ENCODE results near the gene TPRN. TPM values are rescaled to one million over a fixed set of nuclear protein-coding genes. Genes with fewer than 3 reads are reported as not detected.

TPRN gene
- total RNA-seq, 1 donor from 2014 or later = 19.7 TPM

- H3K4me1 Mint-ChIP-seq (ENCODE audit: low read depth) = peaks cover 14% of the 10 kb centered on the region
- H3K9me3 Mint-ChIP-seq (ENCODE audit: low read depth) = no peaks in the 10 kb centered on the region
- TF ChIP-seq, protein P1, sequence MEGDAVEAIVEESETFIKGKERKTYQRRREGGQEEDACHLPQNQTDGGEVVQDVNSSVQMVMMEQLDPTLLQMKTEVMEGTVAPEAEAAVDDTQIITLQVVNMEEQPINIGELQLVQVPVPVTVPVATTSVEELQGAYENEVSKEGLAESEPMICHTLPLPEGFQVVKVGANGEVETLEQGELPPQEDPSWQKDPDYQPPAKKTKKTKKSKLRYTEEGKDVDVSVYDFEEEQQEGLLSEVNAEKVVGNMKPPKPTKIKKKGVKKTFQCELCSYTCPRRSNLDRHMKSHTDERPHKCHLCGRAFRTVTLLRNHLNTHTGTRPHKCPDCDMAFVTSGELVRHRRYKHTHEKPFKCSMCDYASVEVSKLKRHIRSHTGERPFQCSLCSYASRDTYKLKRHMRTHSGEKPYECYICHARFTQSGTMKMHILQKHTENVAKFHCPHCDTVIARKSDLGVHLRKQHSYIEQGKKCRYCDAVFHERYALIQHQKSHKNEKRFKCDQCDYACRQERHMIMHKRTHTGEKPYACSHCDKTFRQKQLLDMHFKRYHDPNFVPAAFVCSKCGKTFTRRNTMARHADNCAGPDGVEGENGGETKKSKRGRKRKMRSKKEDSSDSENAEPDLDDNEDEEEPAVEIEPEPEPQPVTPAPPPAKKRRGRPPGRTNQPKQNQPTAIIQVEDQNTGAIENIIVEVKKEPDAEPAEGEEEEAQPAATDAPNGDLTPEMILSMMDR (IDR thresholded peaks at IDR 0.05) = no peak
- no peaks in the 10 kb centered on the region for H3K27me3 Mint-ChIP-seq (ENCODE audit: low read depth)
- H3K4me3 Mint-ChIP-seq (ENCODE audit: unreplicated experiment) = peak overlapping the region; percentile 2
- H3K36me3 Mint-ChIP-seq (ENCODE audit: low read depth) = peaks cover under 1% of the 10 kb centered on the region
- no peak for DNase-seq (ENCODE audit: low spot score)
- no peak overlapping the region for H3K27ac Mint-ChIP-seq (ENCODE audit: unreplicated experiment)
These were observed 20.0 kb upstream of the TPRN start for GRCh38 chr9:137220317-137221094.

DNA sequence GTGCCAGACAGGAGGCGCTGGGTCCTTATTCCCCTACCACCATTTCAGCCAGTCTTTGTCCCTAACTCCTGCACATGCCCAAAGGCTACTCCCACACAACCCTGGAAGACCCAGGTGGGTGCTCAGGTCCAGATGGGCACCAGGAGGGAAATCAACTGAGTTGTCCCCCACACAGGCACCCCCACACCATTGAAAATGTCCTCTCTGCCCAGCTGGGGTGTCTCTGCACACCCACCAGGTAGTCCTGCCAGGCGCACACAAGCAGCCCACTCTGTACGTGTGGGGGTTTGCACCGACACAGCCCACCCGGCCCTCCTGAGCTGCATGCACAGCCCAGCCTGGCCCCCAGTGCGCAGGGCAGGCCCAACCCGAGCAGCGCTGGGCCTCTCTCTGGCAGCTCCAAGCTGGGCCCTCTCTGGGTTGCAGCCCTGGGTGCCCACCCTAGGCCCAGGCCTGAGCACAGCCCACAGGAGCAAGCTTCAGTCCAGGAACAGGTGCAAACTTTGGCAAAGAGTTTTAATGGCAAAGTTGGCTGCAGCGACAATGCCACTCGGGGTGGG, 19.3 kb upstream of the TPRN start:
- no peaks in the 10 kb centered on the region for H3K27me3 Mint-ChIP-seq (ENCODE audit: low read depth)
- no peaks in the 10 kb centered on the region for H3K9me3 Mint-ChIP-seq (ENCODE audit: low read depth)
- H3K36me3 Mint-ChIP-seq (ENCODE audit: low read depth) = peaks cover 2% of the 10 kb centered on the region
- peaks cover 14% of the 10 kb centered on the region for H3K4me1 Mint-ChIP-seq (ENCODE audit: low read depth)
- H3K27ac Mint-ChIP-seq (ENCODE audit: unreplicated experiment) = no peak overlapping the region
- H3K4me3 Mint-ChIP-seq (ENCODE audit: unreplicated experiment) = no peak overlapping the region
- TF ChIP-seq, protein P1 (IDR thresholded peaks at IDR 0.05) = no peak
- no peak for DNase-seq (ENCODE audit: low spot score)

GRCh38 chr9:137218754-137219271, 18.3 kb upstream of the TPRN start:
- Mint-ChIP-seq H3K27me3 (ENCODE audit: low read depth) (no peaks in the 10 kb centered on the region), H3K27ac (ENCODE audit: unreplicated experiment) (no peak overlapping the region), H3K36me3 (ENCODE audit: low read depth) (peaks cover 2% of the 10 kb centered on the region), H3K4me3 (ENCODE audit: unreplicated experiment) (no peak overlapping the region), H3K4me1 (ENCODE audit: low read depth) (peaks cover 11% of the 10 kb centered on the region), H3K9me3 (ENCODE audit: low read depth) (no peaks in the 10 kb centered on the region)
- TF ChIP-seq, protein P1 (IDR thresholded peaks at IDR 0.05) = no peak
- DNase-seq (ENCODE audit: low spot score) = no peak

GRCh38 chr9:137218212-137218753, 17.7 kb upstream of the TPRN start:
- Mint-ChIP-seq H3K9me3 (ENCODE audit: low read depth) (no peaks in the 10 kb centered on the region), H3K4me1 (ENCODE audit: low read depth) (peaks cover 11% of the 10 kb centered on the region), H3K36me3 (ENCODE audit: low read depth) (peaks cover 2% of the 10 kb centered on the region), H3K4me3 (ENCODE audit: unreplicated experiment) (no peak overlapping the region), H3K27me3 (ENCODE audit: low read depth) (no peaks in the 10 kb centered on the region), H3K27ac (ENCODE audit: unreplicated experiment) (no peak overlapping the region)
- no peak for DNase-seq (ENCODE audit: low spot score)
- TF ChIP-seq, protein P1 (IDR thresholded peaks at IDR 0.05) = no peak
